Measurements from ENCODE around the gene GPR151.

DNA sequence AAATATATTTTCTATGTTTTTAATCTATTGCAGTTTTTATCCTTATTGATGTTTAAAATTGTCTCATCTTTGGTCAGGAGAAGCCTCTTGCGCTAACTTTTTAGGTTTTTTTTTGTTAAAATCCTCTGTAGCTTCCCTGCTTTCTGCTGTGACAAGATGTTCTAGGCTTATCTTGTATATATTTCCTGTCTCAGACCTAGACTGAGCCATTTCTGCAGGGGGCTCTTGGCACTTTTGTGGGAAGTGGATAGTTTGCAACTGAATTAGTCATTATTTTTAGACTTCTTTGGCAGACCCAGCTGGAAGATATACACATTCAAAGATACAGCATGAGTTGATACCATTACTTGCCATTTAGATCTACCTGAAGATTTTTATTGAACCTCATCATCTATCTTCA is 40.1 kb downstream of the GPR151 start:
- TF ChIP-seq, protein P1, sequence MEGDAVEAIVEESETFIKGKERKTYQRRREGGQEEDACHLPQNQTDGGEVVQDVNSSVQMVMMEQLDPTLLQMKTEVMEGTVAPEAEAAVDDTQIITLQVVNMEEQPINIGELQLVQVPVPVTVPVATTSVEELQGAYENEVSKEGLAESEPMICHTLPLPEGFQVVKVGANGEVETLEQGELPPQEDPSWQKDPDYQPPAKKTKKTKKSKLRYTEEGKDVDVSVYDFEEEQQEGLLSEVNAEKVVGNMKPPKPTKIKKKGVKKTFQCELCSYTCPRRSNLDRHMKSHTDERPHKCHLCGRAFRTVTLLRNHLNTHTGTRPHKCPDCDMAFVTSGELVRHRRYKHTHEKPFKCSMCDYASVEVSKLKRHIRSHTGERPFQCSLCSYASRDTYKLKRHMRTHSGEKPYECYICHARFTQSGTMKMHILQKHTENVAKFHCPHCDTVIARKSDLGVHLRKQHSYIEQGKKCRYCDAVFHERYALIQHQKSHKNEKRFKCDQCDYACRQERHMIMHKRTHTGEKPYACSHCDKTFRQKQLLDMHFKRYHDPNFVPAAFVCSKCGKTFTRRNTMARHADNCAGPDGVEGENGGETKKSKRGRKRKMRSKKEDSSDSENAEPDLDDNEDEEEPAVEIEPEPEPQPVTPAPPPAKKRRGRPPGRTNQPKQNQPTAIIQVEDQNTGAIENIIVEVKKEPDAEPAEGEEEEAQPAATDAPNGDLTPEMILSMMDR (IDR thresholded peaks at IDR 0.05; ENCODE audit: insufficient read depth, low read length, poor library complexity, severe bottlenecking), result no peak
- TF ChIP-seq EZH2phosphoT487 (conservative IDR thresholded peaks at IDR 0.05; ENCODE audit: low read length), result no peak

All from SU-DHL-6 (cell line).